HEK293 (cell line): ENCODE data around the gene OR8D1.

Experiments
- CTCF ChIA-PET: fragments of 350-600 bp; formaldehyde crosslinking; extraction: SDS; loops from one replicate; lab custom pipeline; 2021; ENCODE audit warnings: antibody characterized with exemption; lab: Yijun Ruan, JAX
- POLR2A ChIA-PET: fragments of 300-600 bp; formaldehyde crosslinking; extraction: SDS; loops from one replicate; lab custom pipeline; 2020; ENCODE audit warnings: antibody characterized with exemption, inconsistent platforms; lab: Yijun Ruan, JAX
- H3K27ac ChIP-seq: fragments of 200-500 bp; sonication (Bioruptor generic); 2 replicates; pipeline ENCODE4 v1.5.1; 2014; ENCODE audit warnings: low read depth, low read length, control low read depth, inconsistent platforms; ENCODE audit errors: extremely low read depth
- H3K36me3 ChIP-seq, 2 experiments: fragments of 200-500 bp in 1 of 2; sonication (Bioruptor generic) in 1 of 2; 1 replicate in 1 of 2; 2 replicates in 1 of 2; pipeline ENCODE4 v1.5.1; 2014 to 2017; ENCODE audit warnings: inconsistent platforms in 2 of 2, low read length in 2 of 2; ENCODE audit not compliant: control insufficient read depth in 2 of 2, insufficient read depth in 1 of 2
- H3K4me1 ChIP-seq: fragments of 200-500 bp; sonication (Bioruptor generic); 2 replicates; pipeline ENCODE4 v1.5.1; 2014; ENCODE audit warnings: mild to moderate bottlenecking, low read length, inconsistent platforms; ENCODE audit not compliant: control insufficient read depth, insufficient read depth
- H3K4me3 ChIP-seq: 2 replicates; pipeline ENCODE4 v1.5.1; 2011; ENCODE audit warnings: low read depth, mild to moderate bottlenecking, control low read depth, low read length, moderate library complexity
- H3K9me3 ChIP-seq: fragments of 200-500 bp; sonication (Bioruptor generic); 2 replicates; pipeline ENCODE4 v1.5.1; 2014; ENCODE audit warnings: low read depth, low read length, inconsistent platforms; ENCODE audit not compliant: control insufficient read depth, insufficient read depth
- EGR2 ChIP-seq: fragments of 450-650 bp; formaldehyde crosslinking; IDR thresholded peaks from 2 replicates; pipeline ENCODE4 v1.5.1; 2016; ENCODE audit warnings: low read depth, missing biosample characterization, missing genetic modification characterization
- GLI4 ChIP-seq: fragments of 450-650 bp; formaldehyde crosslinking; IDR thresholded peaks from 2 replicates; pipeline ENCODE4 v1.5.1; 2016; ENCODE audit warnings: missing biosample characterization, missing genetic modification characterization
- KLF9 ChIP-seq: fragments of 450-650 bp; formaldehyde crosslinking; IDR thresholded peaks from 2 replicates; pipeline ENCODE4 v1.5.1; 2016; ENCODE audit warnings: missing biosample characterization, missing genetic modification characterization, low read depth
- MYNN ChIP-seq: fragments of 450-650 bp; formaldehyde crosslinking; IDR thresholded peaks from 2 replicates; pipeline ENCODE4 v1.5.1; 2016; ENCODE audit warnings: missing biosample characterization, missing genetic modification characterization, borderline replicate concordance
- TRIM28 ChIP-seq: IDR thresholded peaks from 2 replicates; pipeline ENCODE4 v1.6.1; 2011; ENCODE audit warnings: low read length, control low read depth, borderline replicate concordance
- YY2 ChIP-seq: fragments of 450-650 bp; formaldehyde crosslinking; IDR thresholded peaks from 2 replicates; pipeline ENCODE4 v1.5.1; 2016; ENCODE audit warnings: missing biosample characterization, missing genetic modification characterization
- ZBTB1 ChIP-seq: fragments of 450-650 bp; formaldehyde crosslinking; IDR thresholded peaks from 2 replicates; pipeline ENCODE4 v1.5.1; 2016; ENCODE audit warnings: missing biosample characterization, missing genetic modification characterization
- ZBTB8A ChIP-seq: fragments of 450-650 bp; formaldehyde crosslinking; IDR thresholded peaks from 2 replicates; pipeline ENCODE4 v1.5.1; 2016; ENCODE audit warnings: missing biosample characterization, missing genetic modification characterization
- ZFP3 ChIP-seq: fragments of 450-650 bp; formaldehyde crosslinking; IDR thresholded peaks from 2 replicates; pipeline ENCODE4 v1.5.1; 2016; ENCODE audit warnings: low read depth, missing biosample characterization, missing genetic modification characterization
- ZFP41 ChIP-seq: fragments of 450-650 bp; formaldehyde crosslinking; IDR thresholded peaks from 2 replicates; pipeline ENCODE4 v1.5.1; 2016; ENCODE audit warnings: missing biosample characterization, missing genetic modification characterization, borderline replicate concordance
- ZNF10 ChIP-seq: fragments of 450-650 bp; formaldehyde crosslinking; IDR thresholded peaks from 2 replicates; pipeline ENCODE4 v1.5.1; 2017; ENCODE audit warnings: missing biosample characterization, missing genetic modification characterization
- ZNF138 ChIP-seq: fragments of 450-650 bp; formaldehyde crosslinking; IDR thresholded peaks from 2 replicates; pipeline ENCODE4 v1.5.1; 2016; ENCODE audit warnings: missing biosample characterization, missing genetic modification characterization, borderline replicate concordance
- ZNF174 ChIP-seq: fragments of 450-650 bp; formaldehyde crosslinking; IDR thresholded peaks from 2 replicates; pipeline ENCODE4 v1.5.0; 2017; ENCODE audit warnings: missing biosample characterization, mild to moderate bottlenecking, missing genetic modification characterization
- ZNF184 ChIP-seq: fragments of 450-650 bp; IDR thresholded peaks from 2 replicates; pipeline ENCODE4 v1.5.1; 2018; ENCODE audit warnings: missing biosample characterization, mild to moderate bottlenecking, missing genetic modification characterization
- ZNF211 ChIP-seq: fragments of 450-650 bp; formaldehyde crosslinking; IDR thresholded peaks from 2 replicates; pipeline ENCODE4 v1.5.1; 2016; ENCODE audit warnings: low read depth, missing biosample characterization, missing genetic modification characterization
- ZNF214 ChIP-seq: fragments of 450-650 bp; formaldehyde crosslinking; IDR thresholded peaks from 2 replicates; pipeline ENCODE4 v1.5.1; 2017; ENCODE audit warnings: missing biosample characterization, mild to moderate bottlenecking, missing genetic modification characterization, borderline replicate concordance
- ZNF223 ChIP-seq: fragments of 450-650 bp; formaldehyde crosslinking; IDR thresholded peaks from 2 replicates; pipeline ENCODE4 v1.5.1; 2016; ENCODE audit warnings: missing biosample characterization, missing genetic modification characterization
- ZNF248 ChIP-seq: fragments of 450-650 bp; formaldehyde crosslinking; IDR thresholded peaks from 2 replicates; pipeline ENCODE4 v1.5.1; 2017; ENCODE audit warnings: missing biosample characterization, missing genetic modification characterization
- ZNF391 ChIP-seq: fragments of 450-650 bp; formaldehyde crosslinking; IDR thresholded peaks from 2 replicates; pipeline ENCODE4 v1.5.1; 2016; ENCODE audit warnings: low read depth, missing biosample characterization, missing genetic modification characterization, borderline replicate concordance
- ZNF416 ChIP-seq: fragments of 450-650 bp; formaldehyde crosslinking; IDR thresholded peaks from 2 replicates; pipeline ENCODE4 v1.5.1; 2016; ENCODE audit warnings: missing biosample characterization, missing genetic modification characterization
- ZNF423 ChIP-seq: fragments of 450-650 bp; formaldehyde crosslinking; IDR thresholded peaks from 2 replicates; pipeline ENCODE4 v1.5.1; 2016; ENCODE audit warnings: missing biosample characterization, missing genetic modification characterization
- ZNF48 ChIP-seq: fragments of 450-650 bp; formaldehyde crosslinking; IDR thresholded peaks from 2 replicates; pipeline ENCODE4 v1.5.1; 2016; ENCODE audit warnings: missing biosample characterization, missing genetic modification characterization
- ZNF530 ChIP-seq: fragments of 450-650 bp; formaldehyde crosslinking; IDR thresholded peaks from 2 replicates; pipeline ENCODE4 v1.5.1; 2016; ENCODE audit warnings: low read depth, missing biosample characterization, missing genetic modification characterization
- ZNF596 ChIP-seq: fragments of 450-650 bp; IDR thresholded peaks from 2 replicates; pipeline ENCODE4 v1.5.0; 2018; ENCODE audit warnings: missing biosample characterization, mild to moderate bottlenecking, missing genetic modification characterization, moderate library complexity
- ZNF600 ChIP-seq: fragments of 450-650 bp; formaldehyde crosslinking; IDR thresholded peaks from 2 replicates; pipeline ENCODE4 v1.5.1; 2016; ENCODE audit warnings: missing biosample characterization, missing genetic modification characterization
- ZNF707 ChIP-seq: fragments of 450-650 bp; formaldehyde crosslinking; IDR thresholded peaks from 2 replicates; pipeline ENCODE4 v1.5.1; 2016; ENCODE audit warnings: missing biosample characterization, missing genetic modification characterization
- ZNF837 ChIP-seq: fragments of 450-650 bp; formaldehyde crosslinking; IDR thresholded peaks from 2 replicates; pipeline ENCODE4 v1.5.1; 2016; ENCODE audit warnings: missing biosample characterization, missing genetic modification characterization
- TF ChIP-seq, protein P1 (sequence below): fragments of 450-650 bp; formaldehyde crosslinking; IDR thresholded peaks from 2 replicates; pipeline ENCODE4 v1.5.1; 2016; ENCODE audit warnings: missing biosample characterization, missing genetic modification characterization, borderline replicate concordance
- TF ChIP-seq, protein P2 (sequence below): fragments of 450-650 bp; formaldehyde crosslinking; optimal IDR thresholded peaks from 2 replicates; pipeline ENCODE3; 2016; ENCODE audit warnings: missing biosample characterization, mild to moderate bottlenecking, missing genetic modification characterization
- TF ChIP-seq, protein P3 (sequence below): fragments of 450-650 bp; formaldehyde crosslinking; IDR thresholded peaks from 2 replicates; pipeline ENCODE4 v1.5.1; 2016; ENCODE audit warnings: missing biosample characterization, missing genetic modification characterization, low read depth

OR8D1 gene

DNA sequence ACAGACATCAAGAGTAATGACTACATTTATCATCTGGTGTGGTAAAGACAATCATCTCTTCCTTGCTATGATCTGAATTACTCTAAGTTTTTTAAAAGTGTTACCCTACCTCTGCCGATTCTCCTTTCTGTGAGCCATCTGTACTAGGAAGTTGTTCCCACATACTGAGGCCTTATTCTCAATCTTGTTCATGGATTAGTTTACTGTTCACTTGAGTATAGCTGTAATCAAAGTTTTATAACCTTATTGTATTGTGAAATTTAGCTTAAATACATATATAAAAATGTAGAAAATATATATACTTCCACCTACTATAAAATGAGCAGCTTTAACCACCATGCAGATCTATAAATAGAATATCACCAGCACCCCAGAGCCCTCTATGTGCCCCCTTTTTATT lies 8.6 kb upstream of the OR8D1 start (continued):
- TF ChIP-seq, protein P1, sequence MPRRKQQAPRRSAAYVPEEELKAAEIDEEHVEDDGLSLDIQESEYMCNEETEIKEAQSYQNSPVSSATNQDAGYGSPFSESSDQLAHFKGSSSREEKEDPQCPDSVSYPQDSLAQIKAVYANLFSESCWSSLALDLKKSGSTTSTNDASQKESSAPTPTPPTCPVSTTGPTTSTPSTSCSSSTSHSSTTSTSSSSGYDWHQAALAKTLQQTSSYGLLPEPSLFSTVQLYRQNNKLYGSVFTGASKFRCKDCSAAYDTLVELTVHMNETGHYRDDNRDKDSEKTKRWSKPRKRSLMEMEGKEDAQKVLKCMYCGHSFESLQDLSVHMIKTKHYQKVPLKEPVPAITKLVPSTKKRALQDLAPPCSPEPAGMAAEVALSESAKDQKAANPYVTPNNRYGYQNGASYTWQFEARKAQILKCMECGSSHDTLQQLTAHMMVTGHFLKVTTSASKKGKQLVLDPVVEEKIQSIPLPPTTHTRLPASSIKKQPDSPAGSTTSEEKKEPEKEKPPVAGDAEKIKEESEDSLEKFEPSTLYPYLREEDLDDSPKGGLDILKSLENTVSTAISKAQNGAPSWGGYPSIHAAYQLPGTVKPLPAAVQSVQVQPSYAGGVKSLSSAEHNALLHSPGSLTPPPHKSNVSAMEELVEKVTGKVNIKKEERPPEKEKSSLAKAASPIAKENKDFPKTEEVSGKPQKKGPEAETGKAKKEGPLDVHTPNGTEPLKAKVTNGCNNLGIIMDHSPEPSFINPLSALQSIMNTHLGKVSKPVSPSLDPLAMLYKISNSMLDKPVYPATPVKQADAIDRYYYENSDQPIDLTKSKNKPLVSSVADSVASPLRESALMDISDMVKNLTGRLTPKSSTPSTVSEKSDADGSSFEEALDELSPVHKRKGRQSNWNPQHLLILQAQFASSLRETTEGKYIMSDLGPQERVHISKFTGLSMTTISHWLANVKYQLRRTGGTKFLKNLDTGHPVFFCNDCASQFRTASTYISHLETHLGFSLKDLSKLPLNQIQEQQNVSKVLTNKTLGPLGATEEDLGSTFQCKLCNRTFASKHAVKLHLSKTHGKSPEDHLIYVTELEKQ (tag by site-specific recombination) = no peak
- TF ChIP-seq, all 188 proteins: peak for 0

DNA sequence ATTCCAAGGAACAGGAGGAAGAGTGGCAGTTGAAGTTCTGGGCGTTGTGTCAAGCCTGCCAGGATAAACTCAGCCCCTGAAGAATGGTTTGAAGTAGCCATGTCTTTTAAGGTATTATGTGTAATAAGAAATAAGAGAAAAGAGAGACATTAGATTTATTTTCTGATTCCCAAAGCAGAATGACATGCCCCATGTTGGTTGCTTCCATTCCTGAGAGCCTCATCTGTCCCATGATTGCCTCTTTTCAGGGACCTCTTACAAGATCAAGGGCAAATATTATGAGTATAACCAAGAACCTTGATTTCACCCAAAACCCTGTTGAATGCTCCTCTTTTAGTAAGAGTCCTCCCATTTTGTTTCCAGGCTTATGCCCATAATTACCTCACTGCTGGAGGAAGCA lies 6.3 kb upstream of the OR8D1 start, which contains the start of gene OR8D2:
Gene OR8D2 (minus strand): TSS at position 101 of the 400 bp plus-strand sequence. CDS start 0 bp downstream, at position 101.
- H3K9me3 ChIP-seq = no peaks in the 10 kb centered on the region
- H3K4me3 ChIP-seq = no peak within 1 kb of the TSS
- CTCF ChIA-PET = no interaction called here
- TF ChIP-seq ZNF837 (tag by site-specific recombination) (no peak), ZNF248 (tag by site-specific recombination) (no peak), ZNF423 (no peak), ZFP3 (tag by site-specific recombination) (no peak), GLI4 (no peak), ZNF600 (tag by site-specific recombination) (no peak), TRIM28 (no peak), ZNF174 (tag by site-specific recombination) (no peak), ZNF48 (no peak), ZNF596 (tag by site-specific recombination) (no peak), ZNF223 (no peak), ZNF211 (tag by site-specific recombination) (no peak), ZNF416 (tag by site-specific recombination) (no peak), ZNF214 (tag by site-specific recombination) (no peak)
- TF ChIP-seq, protein P2, sequence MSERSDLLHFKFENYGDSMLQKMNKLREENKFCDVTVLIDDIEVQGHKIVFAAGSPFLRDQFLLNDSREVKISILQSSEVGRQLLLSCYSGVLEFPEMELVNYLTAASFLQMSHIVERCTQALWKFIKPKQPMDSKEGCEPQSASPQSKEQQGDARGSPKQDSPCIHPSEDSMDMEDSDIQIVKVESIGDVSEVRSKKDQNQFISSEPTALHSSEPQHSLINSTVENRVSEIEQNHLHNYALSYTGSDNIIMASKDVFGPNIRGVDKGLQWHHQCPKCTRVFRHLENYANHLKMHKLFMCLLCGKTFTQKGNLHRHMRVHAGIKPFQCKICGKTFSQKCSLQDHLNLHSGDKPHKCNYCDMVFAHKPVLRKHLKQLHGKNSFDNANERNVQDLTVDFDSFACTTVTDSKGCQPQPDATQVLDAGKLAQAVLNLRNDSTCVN (tag by site-specific recombination) = no peak
- no peaks in the 10 kb centered on the region for H3K4me1 ChIP-seq
- no peak within 1 kb of the TSS for H3K27ac ChIP-seq
- H3K36me3 ChIP-seq = no peaks in the 10 kb centered on the region
- POLR2A ChIA-PET = no interaction called here

DNA sequence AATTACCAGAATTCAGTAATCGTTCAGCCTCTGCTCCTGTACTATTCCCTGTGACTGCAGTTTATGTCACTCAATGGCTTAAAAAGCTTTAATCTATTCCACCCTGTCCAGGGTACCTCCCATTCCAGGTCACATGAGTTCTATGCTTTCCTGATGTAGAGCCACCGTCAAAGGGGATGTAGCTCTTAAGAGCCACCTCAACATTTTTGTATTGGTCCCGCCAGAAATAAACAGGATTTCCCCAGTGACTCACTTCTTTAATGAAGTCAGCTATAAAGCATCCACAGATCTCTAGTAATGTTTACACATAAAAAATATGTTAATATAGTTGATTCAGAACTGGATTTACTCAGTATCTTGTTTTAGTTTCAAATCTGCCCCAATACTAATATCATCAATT lies 1.3 kb upstream of the OR8D1 start:
- no peaks in the 10 kb centered on the region for H3K9me3 ChIP-seq
- no peaks in the 10 kb centered on the region for H3K36me3 ChIP-seq
- ChIA-PET CTCF (no interaction called here), POLR2A (no interaction called here)
- no peaks in the 10 kb centered on the region for H3K4me1 ChIP-seq
- no peak overlapping the region for H3K27ac ChIP-seq
- H3K4me3 ChIP-seq = no peak overlapping the region
- no peak for TF ChIP-seq MYNN (tag by site-specific recombination)
- TF ChIP-seq ZFP41 (tag by site-specific recombination) = no peak
- no peak for TF ChIP-seq ZNF10 (tag by site-specific recombination)
- TF ChIP-seq ZNF707 (tag by site-specific recombination) = no peak
- TF ChIP-seq ZNF184 (tag by site-specific recombination) = no peak
- TF ChIP-seq ZBTB1 (tag by site-specific recombination) = no peak
- no peak for TF ChIP-seq ZBTB8A (tag by site-specific recombination)
- no peak for TF ChIP-seq EGR2
- TF ChIP-seq KLF9 (tag by site-specific recombination) = no peak
- no peak for TF ChIP-seq YY2 (tag by site-specific recombination)
- no peak for TF ChIP-seq ZNF391
- TF ChIP-seq ZNF530 (tag by site-specific recombination) = no peak
- TF ChIP-seq ZNF138 (tag by site-specific recombination) = no peak
- TF ChIP-seq, protein P3, sequence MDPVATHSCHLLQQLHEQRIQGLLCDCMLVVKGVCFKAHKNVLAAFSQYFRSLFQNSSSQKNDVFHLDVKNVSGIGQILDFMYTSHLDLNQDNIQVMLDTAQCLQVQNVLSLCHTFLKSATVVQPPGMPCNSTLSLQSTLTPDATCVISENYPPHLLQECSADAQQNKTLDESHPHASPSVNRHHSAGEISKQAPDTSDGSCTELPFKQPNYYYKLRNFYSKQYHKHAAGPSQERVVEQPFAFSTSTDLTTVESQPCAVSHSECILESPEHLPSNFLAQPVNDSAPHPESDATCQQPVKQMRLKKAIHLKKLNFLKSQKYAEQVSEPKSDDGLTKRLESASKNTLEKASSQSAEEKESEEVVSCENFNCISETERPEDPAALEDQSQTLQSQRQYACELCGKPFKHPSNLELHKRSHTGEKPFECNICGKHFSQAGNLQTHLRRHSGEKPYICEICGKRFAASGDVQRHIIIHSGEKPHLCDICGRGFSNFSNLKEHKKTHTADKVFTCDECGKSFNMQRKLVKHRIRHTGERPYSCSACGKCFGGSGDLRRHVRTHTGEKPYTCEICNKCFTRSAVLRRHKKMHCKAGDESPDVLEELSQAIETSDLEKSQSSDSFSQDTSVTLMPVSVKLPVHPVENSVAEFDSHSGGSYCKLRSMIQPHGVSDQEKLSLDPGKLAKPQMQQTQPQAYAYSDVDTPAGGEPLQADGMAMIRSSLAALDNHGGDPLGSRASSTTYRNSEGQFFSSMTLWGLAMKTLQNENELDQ (tag by site-specific recombination) = no peak
